Measurements from ENCODE around the gene CCDC57. TPM values are rescaled to one million over a fixed set of nuclear protein-coding genes. Genes with fewer than 3 reads are reported as not detected.

The CCDC57 gene
- total RNA-seq, 1 donor from 2014 or later: 56.6 TPM

GRCh38 chr17:82064433-82065192, 148.0 kb downstream of the CCDC57 start:
- H3K27me3 Mint-ChIP-seq: no peaks in the 10 kb centered on the region
- intact Hi-C loops (cut with micrococcal nuclease): loop anchor here (1.0 to 2.0 kb wide), 3 partner anchors 13 to 34 kb away; partner anchors contain the start of genes DCXR, FASN, GPS1 and RFNG
- H3K4me1 Mint-ChIP-seq: peaks cover 15% of the 10 kb centered on the region
- ChIA-PET POLR2A (interaction anchor here (0.8 to 3.2 kb wide), 7 partner anchors 10 to 381 kb away, joined by 5 to 14 read pairs (median 7); partner anchors contain the start of genes ARL16, DCXR, FASN and HGS), CTCF (no interaction called here)
- peak overlapping the region; percentile 72 for H3K4me3 Mint-ChIP-seq
- DNase-seq: no peak
- no peak overlapping the region for H3K27ac Mint-ChIP-seq
- H3K9me3 Mint-ChIP-seq: no peaks in the 10 kb centered on the region
- peaks cover 20% of the 10 kb centered on the region for H3K36me3 Mint-ChIP-seq (ENCODE audit: low read depth)
- no peak for ATAC-seq (ENCODE audit: low read depth)
- TF ChIP-seq CTCF (IDR thresholded peaks at IDR 0.05): no peak

GRCh38 chr17:82063424-82064415, 148.9 kb downstream of the CCDC57 start:
- TF ChIP-seq CTCF (IDR thresholded peaks at IDR 0.05): no peak
- peak overlapping the region; percentile 72 for H3K4me3 Mint-ChIP-seq
- POLR2A ChIA-PET: interaction anchor here (0.7 to 3.2 kb wide), 5 partner anchors 9 to 380 kb away, joined by 3 to 8 read pairs (median 7); partner anchors contain the start of genes ARL16 and HGS
- H3K27ac Mint-ChIP-seq: no peak overlapping the region
- intact Hi-C loops (cut with micrococcal nuclease): loop anchor here (2.0 kb wide), 1 partner anchor 27 kb away; the partner anchor contains the start of gene DCXR
- no peaks in the 10 kb centered on the region for H3K27me3 Mint-ChIP-seq
- DNase-seq: no peak
- no peaks in the 10 kb centered on the region for H3K9me3 Mint-ChIP-seq
- CTCF ChIA-PET: no interaction called here
- H3K4me1 Mint-ChIP-seq: peaks cover 15% of the 10 kb centered on the region
- ATAC-seq (ENCODE audit: low read depth): no peak
- peaks cover 24% of the 10 kb centered on the region for H3K36me3 Mint-ChIP-seq (ENCODE audit: low read depth)

GRCh38 chr17:82062984-82063368, 149.7 kb downstream of the CCDC57 start:
- no peak overlapping the region for H3K4me3 Mint-ChIP-seq
- TF ChIP-seq CTCF (IDR thresholded peaks at IDR 0.05): no peak
- H3K4me1 Mint-ChIP-seq: peaks cover 15% of the 10 kb centered on the region
- DNase-seq (no peak), ATAC-seq (ENCODE audit: low read depth) (no peak)
- POLR2A ChIA-PET: no interaction called here
- no peak overlapping the region for H3K27ac Mint-ChIP-seq
- peaks cover 28% of the 10 kb centered on the region for H3K36me3 Mint-ChIP-seq (ENCODE audit: low read depth)
- no peaks in the 10 kb centered on the region for H3K9me3 Mint-ChIP-seq
- intact Hi-C loops (cut with micrococcal nuclease): no loop called here
- CTCF ChIA-PET: no interaction called here
- H3K27me3 Mint-ChIP-seq: no peaks in the 10 kb centered on the region

GRCh38 chr17:82062076-82062983, 150.3 kb downstream of the CCDC57 start:
- no peaks in the 10 kb centered on the region for H3K9me3 Mint-ChIP-seq
- no peak overlapping the region for H3K27ac Mint-ChIP-seq
- peaks cover 15% of the 10 kb centered on the region for H3K4me1 Mint-ChIP-seq
- intact Hi-C loops (cut with micrococcal nuclease): no loop called here
- CTCF ChIA-PET: no interaction called here
- no peaks in the 10 kb centered on the region for H3K27me3 Mint-ChIP-seq
- DNase-seq: no peak
- no peak for TF ChIP-seq CTCF (IDR thresholded peaks at IDR 0.05)
- no peak for ATAC-seq (ENCODE audit: low read depth)
- H3K36me3 Mint-ChIP-seq (ENCODE audit: low read depth): peaks cover 35% of the 10 kb centered on the region
- no peak overlapping the region for H3K4me3 Mint-ChIP-seq
- POLR2A ChIA-PET: no interaction called here

All from activated B cell treated with CpG ODN at 0.5 μM for 24 hours (primary cell).